ENCODE data around the gene CLDN18.

- TF ChIP-seq CTCF (IDR thresholded peaks at IDR 0.05; ENCODE audit: extremely low read depth in 1 of 2, insufficient read depth in 1 of 2, low read depth in 1 of 2, low read length in 2 of 2) (no peak), POLR2AphosphoS5 (IDR thresholded peaks at IDR 0.05; ENCODE audit: insufficient read depth, low read depth, low read length) (no peak), POLR2A (IDR thresholded peaks at IDR 0.05; ENCODE audit: low read depth, low read length) (no peak), MAX (IDR thresholded peaks at IDR 0.05; ENCODE audit: insufficient read depth, insufficient read length) (no peak), EZH2 (IDR thresholded peaks at IDR 0.05; ENCODE audit: borderline replicate concordance, low read depth, low read length, severe bottlenecking) (no peak), JUN (IDR thresholded peaks at IDR 0.05; ENCODE audit: borderline replicate concordance, insufficient read depth, insufficient read length, low read depth) (no peak), GATA2 (IDR thresholded peaks at IDR 0.05; ENCODE audit: insufficient read depth, insufficient read length, low read depth, low read length) (no peak), FOS (IDR thresholded peaks at IDR 0.05; ENCODE audit: borderline replicate concordance, insufficient read depth, low read length) (no peak)
Observed at GRCh38 chr3:137972396-137972795, 37.6 kb upstream of the CLDN18 start.
